ENCODE measurements around the gene FBXW2. TPM values are rescaled to one million over a fixed set of nuclear protein-coding genes. Genes with fewer than 3 reads are reported as not detected.

The FBXW2 gene
- total RNA-seq, 6 experiments from 2014 or later, result 26.5 to 42.5 (median 35.6) TPM

DNA sequence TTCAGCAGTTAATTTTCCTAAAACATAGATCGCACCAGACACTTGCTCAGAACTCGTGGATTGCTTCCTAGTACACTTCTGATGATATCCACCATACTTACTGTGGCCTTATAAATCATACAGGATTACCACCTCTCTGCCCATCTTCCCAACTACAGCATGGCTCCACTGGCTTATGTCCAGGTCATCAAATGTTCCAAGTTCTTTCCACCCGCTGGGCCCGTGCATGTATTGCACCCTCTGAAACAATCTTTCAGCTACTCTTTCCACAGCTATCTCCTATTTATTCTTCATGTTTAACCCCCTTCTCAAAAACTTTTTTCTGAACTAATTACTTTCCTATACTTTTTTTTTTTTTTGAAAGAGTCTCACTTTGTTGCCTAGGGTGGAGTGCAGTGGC is 18.5 kb downstream of the FBXW2 start:
- no peaks in the 10 kb centered on the region for H3K27me3 ChIP-seq
- 73% methylated on average over 3 of the region's 4 CpGs for WGBS (ENCODE audit: insufficient coverage, low coverage, low lambda C conversion rate, missing lambda C conversion rate)
- DNase-seq, result no peak
- no peak overlapping the region for H3K4me3 ChIP-seq
- H3K27ac ChIP-seq, result no peak overlapping the region
- no peak for ATAC-seq
- TF ChIP-seq CTCF (IDR thresholded peaks at IDR 0.05) (no peak), POLR2A (IDR thresholded peaks at IDR 0.05) (no peak)
- H3K9me3 ChIP-seq, result no peaks in the 10 kb centered on the region
- intact Hi-C loops (cut with DNase I), result no loop called here
- peaks cover 0 to 19% (median 8%) of the 10 kb centered on the region in 4 donors for H3K4me1 ChIP-seq
- H3K36me3 ChIP-seq, result peaks cover 0 to 53% (median 4%) of the 10 kb centered on the region in 4 donors

DNA sequence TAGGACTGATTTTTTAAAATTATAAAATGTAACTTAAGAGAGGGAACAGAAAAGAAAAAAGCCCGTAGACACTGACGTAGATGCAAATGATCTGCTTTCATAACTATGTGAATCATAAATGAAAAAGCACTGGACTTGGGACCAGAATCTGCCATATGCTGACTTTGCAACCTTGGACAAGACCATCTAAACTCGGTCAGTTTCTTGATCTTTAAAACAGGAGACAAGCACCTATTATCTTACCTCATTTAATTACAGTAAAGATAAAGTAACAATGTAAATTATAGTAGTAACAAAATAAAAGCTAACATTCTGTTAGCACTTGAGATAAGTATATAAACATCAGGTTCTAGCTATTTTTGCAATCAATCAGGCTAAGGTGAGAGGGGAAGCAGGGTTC is 20.0 kb downstream of the FBXW2 start:
- H3K4me1 ChIP-seq, result peaks cover 0 to 6% (median 1%) of the 10 kb centered on the region in 4 donors
- intact Hi-C loops (cut with DNase I), result no loop called here
- H3K9me3 ChIP-seq, result no peaks in the 10 kb centered on the region
- 79% methylated on average over 3 of the region's 3 CpGs for WGBS (ENCODE audit: insufficient coverage, low coverage, low lambda C conversion rate, missing lambda C conversion rate)
- ATAC-seq, result no peak
- peaks cover 0 to 60% (median 5%) of the 10 kb centered on the region in 4 donors for H3K36me3 ChIP-seq
- no peak for DNase-seq
- H3K4me3 ChIP-seq, result no peak overlapping the region
- no peak overlapping the region for H3K27ac ChIP-seq
- no peaks in the 10 kb centered on the region for H3K27me3 ChIP-seq
- no peak for TF ChIP-seq POLR2A (IDR thresholded peaks at IDR 0.05)
- TF ChIP-seq CTCF (IDR thresholded peaks at IDR 0.05), result no peak

- peaks cover 0 to 56% (median 9%) of the 10 kb centered on the region in 4 donors for H3K36me3 ChIP-seq
- ATAC-seq, result no peak
- H3K4me1 ChIP-seq, result no peaks in the 10 kb centered on the region
- H3K27me3 ChIP-seq, result no peaks in the 10 kb centered on the region
- TF ChIP-seq CTCF (IDR thresholded peaks at IDR 0.05), result no peak
- TF ChIP-seq POLR2A (IDR thresholded peaks at IDR 0.05), result no peak
- intact Hi-C loops (cut with DNase I), result no loop called here
- no peak overlapping the region for H3K27ac ChIP-seq
- H3K4me3 ChIP-seq, result no peak overlapping the region
- DNase-seq, result no peak
- H3K9me3 ChIP-seq, result no peaks in the 10 kb centered on the region
- 73% methylated on average over 4 of the region's 4 CpGs for WGBS (ENCODE audit: insufficient coverage, low coverage, low lambda C conversion rate, missing lambda C conversion rate)
These were observed 22.3 kb downstream of the FBXW2 start for GRCh38 chr9:120770931-120771330.

DNA sequence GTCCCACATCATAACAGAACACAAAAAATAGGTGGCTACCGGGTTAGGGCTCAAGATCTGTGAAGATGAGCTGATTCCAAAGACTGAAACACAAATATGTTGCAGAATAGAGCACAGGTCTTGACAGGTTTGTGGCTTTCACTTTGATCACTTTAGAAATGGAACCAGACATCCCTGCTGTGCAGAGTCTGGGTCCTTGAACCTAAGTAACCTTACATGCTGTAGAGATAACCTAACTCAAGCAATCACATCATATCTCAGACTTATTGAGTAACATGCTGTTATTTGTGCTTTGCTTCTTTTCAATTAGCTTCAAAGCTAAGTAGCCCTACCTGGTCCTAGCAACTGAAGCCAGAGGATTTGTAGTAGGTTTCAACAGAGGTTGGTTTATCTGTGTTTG is 24.3 kb downstream of the FBXW2 start:
- H3K36me3 ChIP-seq, result peaks cover 0 to 51% (median 14%) of the 10 kb centered on the region in 4 donors
- intact Hi-C loops (cut with DNase I), result loop anchor here in 1 of 2 donors (10.0 kb wide), 1 partner anchor 166 kb away; no protein-coding TSS in a partner anchor
- H3K27ac ChIP-seq, result no peak overlapping the region
- no peaks in the 10 kb centered on the region for H3K4me1 ChIP-seq
- WGBS (ENCODE audit: insufficient coverage, low coverage, low lambda C conversion rate, missing lambda C conversion rate), result 77% methylated on average over 1 of the region's 1 CpG
- H3K27me3 ChIP-seq, result no peaks in the 10 kb centered on the region
- H3K4me3 ChIP-seq, result no peak overlapping the region
- DNase-seq, result no peak
- no peaks in the 10 kb centered on the region for H3K9me3 ChIP-seq
- ATAC-seq, result no peak
- TF ChIP-seq CTCF (IDR thresholded peaks at IDR 0.05) (no peak), POLR2A (IDR thresholded peaks at IDR 0.05) (no peak)

DNA sequence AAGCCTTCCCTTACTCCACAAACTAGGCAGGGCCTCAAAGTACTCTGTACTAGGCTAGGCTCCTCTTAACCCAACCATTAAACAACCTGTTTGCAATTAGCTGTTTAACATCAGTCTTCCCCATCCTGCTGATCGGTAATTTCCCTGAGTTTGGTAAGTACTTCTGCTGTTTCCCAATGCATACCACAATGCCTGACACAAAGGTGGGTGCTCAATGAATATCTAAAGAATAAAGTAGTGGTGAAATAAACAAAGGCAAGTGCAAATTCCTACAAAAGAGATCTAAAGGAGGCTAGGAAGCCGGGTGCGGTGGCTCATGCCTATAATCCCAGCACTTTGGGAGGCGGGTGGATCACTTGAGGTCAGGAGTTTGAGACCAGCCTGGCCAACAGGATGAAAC is 25.0 kb downstream of the FBXW2 start:
- Histone ChIP-seq H3K36me3 (peaks cover 0 to 57% (median 17%) of the 10 kb centered on the region in 4 donors), H3K27ac (no peak overlapping the region), H3K4me3 (no peak overlapping the region), H3K9me3 (no peaks in the 10 kb centered on the region), H3K27me3 (no peaks in the 10 kb centered on the region), H3K4me1 (no peaks in the 10 kb centered on the region)
- TF ChIP-seq CTCF (IDR thresholded peaks at IDR 0.05), result no peak
- no peak for TF ChIP-seq POLR2A (IDR thresholded peaks at IDR 0.05)
- WGBS (ENCODE audit: insufficient coverage, low coverage, low lambda C conversion rate, missing lambda C conversion rate), result 100% methylated on average over 4 of the region's 4 CpGs
- ATAC-seq (no peak), DNase-seq (no peak)
- intact Hi-C loops (cut with DNase I), result loop anchor here in 1 of 2 donors (10.0 kb wide), 1 partner anchor 167 kb away; no protein-coding TSS in a partner anchor
